Measurements from ENCODE around the gene INCA1.

INCA1 gene

GRCh38 chr17:5011928-5012327 is 14.6 kb upstream of the INCA1 start:
- DNase-seq (ENCODE audit: low read depth in 2 of 2): peak; percentile 27 to 29

GRCh38 chr17:5003214-5003867 is 6.0 kb upstream of the INCA1 start:
- no peak for DNase-seq (ENCODE audit: low read depth in 2 of 2)

DNA sequence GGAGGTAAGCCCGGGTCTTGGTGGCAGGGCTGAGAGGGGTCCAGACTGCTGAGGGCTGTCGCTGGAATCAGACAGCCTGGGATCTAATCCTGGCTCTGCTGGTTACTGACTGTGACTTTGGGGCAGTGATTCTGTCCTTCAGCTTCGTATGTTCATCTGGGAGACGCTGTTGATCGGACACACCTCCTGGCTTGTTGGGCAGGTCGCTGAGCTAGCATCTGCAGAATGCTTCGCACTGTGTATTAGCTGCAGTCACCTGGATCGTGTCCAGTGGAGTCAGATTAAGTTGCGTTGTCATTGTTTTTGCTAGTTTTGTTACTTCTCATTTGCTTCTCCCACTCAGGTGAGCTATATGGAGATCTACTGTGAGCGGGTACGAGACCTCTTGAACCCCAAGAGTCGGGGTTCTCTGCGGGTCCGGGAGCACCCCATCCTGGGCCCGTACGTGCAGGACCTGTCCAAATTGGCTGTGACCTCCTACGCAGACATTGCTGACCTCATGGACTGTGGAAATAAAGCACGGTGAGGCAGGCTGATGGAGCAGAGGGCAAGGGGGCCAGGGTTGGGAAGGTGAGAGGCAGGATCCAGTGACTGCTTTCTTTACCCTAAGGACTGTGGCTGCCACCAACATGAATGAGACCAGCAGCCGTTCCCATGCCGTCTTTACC is 4.9 kb upstream of the INCA1 start:
- no peak for DNase-seq (ENCODE audit: low read depth in 2 of 2)

- no peak for DNase-seq (ENCODE audit: low read depth in 2 of 2)
These were observed 2.9 kb upstream of the INCA1 start for GRCh38 chr17:5000237-5000639.

DNA sequence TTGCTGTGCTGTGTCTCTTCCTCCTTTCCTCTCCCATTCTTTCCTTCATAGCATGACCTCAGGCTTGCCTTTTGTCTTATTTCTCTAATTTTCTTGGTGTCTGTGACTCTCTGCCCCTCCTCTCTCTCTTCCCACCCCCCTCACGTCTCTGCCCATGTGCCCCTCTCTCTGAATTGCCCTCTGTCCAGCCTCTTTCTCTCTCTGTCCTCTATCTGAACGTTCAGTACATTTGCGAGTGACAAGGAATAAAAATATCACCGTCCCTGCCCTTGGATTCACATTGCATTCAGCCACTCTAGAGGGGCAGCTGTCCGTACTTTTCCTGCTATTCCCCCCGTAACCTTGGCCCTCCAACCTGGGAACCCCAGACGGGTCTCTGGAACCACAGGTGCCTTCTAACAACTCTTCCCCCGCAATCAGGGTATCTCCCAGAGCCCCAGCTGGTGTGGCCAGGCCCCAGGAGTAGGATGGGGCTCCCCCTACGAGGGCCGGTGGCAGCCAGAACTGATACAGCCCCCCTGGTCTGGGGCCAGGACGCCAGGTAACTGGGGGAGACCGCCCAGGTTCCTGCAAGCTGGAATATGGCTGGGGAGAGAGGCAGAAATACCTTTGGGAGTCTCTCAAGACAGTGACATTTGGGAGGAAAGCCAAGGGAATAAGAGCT is 2.2 kb upstream of the INCA1 start:
- DNase-seq (ENCODE audit: low read depth in 2 of 2): no peak

DNA sequence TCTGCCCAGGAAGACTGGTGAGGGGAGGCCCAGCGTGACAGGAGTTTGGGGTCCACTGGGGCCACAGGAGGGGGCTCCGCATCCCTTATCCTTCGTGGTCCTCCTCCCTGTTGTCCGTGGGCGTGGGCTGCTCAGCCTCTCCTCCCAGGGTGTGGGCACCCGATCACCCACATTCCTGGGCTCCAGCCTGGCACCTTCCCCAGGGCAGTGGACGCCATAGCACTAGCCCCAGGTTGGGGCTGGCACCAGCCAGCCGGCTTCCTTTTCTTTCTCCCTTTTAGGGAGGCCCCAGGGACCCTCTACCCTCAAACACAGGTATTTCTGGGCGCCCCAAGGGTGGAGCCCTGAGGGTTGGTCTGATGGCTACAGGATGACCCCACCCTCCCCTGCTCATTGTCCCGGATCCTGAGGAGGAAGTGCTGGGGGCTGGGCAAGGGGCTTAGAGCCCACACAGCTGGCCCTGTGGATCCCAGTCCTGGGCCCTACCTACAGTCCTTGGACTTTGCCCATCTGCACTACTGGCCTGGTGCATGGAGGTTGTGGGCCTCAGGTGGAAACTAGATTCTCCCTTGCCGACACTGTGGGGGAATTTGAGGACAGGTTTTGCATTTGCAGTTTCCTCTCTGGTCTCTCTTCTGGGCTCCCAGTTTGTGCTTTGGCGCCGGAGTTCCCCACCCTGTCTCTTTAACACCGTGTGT is 1.6 kb upstream of the INCA1 start:
- no peak for DNase-seq (ENCODE audit: low read depth in 2 of 2)

DNA sequence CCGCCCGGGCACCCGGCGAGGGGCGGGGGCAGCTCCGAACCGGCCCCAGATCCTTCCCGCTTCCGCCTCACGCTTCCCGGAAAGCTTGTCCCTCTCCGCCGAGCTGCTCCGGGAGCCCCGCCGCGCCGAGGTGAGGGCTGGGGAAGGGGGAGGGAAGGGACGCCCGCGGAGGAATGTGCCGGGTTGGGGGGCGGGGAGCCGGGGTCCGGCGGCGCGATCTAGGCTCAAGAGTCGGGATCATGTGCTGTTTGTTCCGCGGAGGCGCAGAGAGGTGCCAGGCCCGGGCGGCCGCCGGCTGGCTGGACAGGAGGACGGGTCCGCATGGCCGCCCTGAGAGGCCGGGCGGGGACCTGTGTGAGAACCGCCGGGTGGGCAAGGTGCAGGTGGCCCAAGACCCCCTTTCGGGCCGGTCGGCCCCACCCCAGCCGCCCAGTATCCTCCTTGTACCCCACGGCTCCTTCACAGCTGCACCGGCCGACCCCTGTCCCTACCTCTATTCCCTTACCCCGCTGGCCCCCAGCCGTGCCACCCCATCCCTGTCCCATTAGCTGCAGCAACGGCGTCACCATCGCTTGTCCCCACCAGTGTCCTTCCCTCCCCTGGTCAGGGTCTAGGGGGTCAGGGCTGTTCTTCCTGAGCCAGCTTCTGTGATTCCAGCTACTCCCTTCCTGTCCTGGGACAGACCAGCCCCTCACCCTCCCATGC is 857 bp upstream of the INCA1 start:
- DNase-seq (ENCODE audit: low read depth in 2 of 2): no peak

- no peak for DNase-seq (ENCODE audit: low read depth in 2 of 2)
These were observed 3.2 kb downstream of the INCA1 start for GRCh38 chr17:4994081-4994595.

DNA sequence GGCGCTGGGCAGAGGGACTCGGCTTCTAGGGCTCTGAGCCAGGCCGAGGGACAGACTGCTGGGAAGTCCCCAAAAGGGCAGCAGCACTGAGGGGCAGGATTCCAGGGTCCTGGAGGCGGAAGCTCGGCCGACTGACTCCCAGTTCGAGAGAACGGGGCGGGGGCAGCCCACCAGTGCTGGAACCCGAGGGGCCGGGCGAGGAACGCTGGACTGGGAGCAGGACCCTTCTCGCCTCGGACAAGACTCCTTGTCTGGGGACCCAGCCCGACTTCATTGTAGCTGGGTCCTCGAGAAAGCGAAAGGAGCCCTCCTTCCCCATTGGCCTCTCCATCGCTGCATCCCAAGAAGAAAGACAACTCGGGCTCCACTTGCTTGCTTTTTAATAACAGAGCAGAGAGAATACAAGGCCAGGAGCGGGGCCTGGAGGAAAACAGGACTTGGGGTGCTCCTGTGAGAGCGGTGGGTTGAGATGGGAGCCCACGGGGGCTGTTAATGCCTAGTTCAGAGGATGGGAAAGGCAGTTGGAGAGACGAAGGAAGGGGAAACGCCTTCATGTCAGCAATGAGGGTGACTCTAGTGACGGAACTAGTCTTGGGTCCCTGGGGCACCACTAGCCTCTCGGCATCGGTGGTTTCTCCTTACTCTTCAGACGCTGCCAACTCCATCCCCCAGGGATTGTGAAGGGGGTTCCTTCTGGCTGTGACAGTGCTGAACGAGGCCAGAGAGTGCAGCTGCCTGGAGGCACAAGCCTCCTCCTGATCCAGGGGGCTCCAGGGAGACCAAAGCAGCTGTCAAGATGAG is 9.4 kb downstream of the INCA1 start:
- DNase-seq (ENCODE audit: low read depth in 2 of 2): no peak

DNA sequence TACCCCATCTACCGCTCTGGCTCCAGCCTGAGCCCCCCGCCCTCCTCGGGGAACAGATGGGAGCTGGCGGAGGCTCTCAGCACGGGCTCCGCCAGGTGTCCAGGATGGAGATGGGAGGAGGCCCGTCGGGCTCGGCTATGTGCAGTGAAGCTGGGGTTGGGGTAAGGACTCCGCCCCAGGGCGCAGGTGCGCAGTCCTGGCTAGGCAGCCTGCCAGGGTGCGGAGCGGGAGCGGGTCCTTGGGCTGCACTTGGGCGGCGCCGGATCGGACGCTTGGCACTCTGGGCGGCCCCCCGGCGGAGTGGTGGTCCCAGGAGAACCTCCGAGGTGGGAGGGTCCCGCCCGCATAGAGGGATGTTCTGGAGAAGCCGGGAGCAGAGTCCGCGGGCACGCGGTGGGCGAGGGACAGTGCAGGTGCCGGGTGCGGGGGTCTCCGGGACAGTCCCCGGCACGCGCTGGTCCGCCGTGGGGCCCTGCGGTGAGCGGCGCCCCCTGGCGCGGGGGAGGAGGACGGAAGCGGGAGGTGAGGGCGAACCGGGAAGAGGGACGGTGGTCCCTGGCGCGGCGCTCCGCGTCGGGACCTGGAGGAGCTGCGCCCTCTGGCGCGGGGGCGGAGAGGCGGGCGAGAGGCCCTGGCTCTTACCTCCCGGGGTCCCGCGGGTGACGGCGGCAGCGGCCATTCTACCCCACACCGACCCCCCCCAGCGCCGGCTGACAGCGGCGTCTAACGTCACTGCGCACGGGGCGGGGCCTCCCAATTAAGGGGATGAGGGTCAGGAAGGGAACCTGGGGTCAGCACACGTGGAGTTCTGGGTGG is 10.2 kb downstream of the INCA1 start, which contains the start of gene CAMTA2:
Gene CAMTA2, minus strand, starts transcription at position 725 of the 816 bp plus-strand sequence. CDS start 1,453 bp downstream, outside the sequence.
- peak; percentile 79 to 83 for DNase-seq (ENCODE audit: low read depth in 2 of 2)

GRCh38 chr17:4986403-4986802 is 10.9 kb downstream of the INCA1 start:
- no peak for DNase-seq (ENCODE audit: low read depth in 2 of 2)

- no peak for DNase-seq (ENCODE audit: low read depth in 2 of 2)
These were observed 15.0 kb downstream of the INCA1 start for GRCh38 chr17:4982305-4982704.

- DNase-seq (ENCODE audit: low read depth in 2 of 2): no peak
These were observed 16.6 kb downstream of the INCA1 start for GRCh38 chr17:4980644-4981216.

DNA sequence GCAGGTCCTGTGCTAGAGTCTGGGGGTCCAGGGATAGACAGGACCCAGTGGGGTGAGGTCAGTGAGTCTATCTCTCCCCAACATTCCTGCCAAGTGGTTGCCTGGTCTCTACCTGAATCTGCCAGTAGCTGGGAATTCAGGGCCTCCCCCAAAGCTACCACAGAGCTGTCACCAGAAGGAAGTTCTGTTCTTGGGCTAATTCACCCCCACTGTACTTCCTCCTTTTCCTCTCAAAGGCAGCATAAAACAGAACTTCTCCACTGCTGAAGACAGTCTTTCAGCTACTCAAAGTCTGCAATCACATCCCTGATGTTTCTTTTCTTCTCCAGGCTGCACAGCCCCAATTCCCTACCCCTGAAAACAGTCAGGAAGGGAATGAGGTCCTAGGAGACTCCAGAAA is 18.6 kb downstream of the INCA1 start:
- no peak for DNase-seq (ENCODE audit: low read depth in 2 of 2)

DNA sequence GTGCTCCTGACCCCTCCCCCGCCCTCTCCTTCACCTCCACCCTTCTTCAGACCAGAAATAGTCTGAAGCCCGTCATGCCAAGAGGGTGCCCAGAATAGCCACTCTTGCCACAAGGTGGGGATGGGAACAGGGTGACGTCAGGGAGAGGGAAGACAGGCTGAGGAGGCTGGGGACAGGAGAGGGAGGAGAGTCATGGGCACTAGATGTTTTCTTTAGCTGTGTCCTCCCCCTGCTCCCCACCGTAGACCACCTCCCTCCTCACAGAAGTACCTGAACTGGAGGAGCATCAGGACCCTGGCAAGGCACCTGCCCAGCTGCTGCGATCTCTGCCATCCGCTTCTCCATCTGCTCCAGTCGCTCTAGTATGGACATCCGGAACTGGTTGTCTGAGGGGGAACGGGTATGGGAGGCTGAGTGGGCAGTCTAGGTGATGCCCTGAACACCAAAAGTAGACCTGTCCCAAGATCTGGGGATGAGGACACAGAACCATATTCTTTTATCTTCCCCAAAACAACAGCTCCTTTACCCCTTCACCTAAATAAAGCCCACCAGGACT is 23.1 kb downstream of the INCA1 start:
- DNase-seq (ENCODE audit: low read depth in 2 of 2): no peak

DNA sequence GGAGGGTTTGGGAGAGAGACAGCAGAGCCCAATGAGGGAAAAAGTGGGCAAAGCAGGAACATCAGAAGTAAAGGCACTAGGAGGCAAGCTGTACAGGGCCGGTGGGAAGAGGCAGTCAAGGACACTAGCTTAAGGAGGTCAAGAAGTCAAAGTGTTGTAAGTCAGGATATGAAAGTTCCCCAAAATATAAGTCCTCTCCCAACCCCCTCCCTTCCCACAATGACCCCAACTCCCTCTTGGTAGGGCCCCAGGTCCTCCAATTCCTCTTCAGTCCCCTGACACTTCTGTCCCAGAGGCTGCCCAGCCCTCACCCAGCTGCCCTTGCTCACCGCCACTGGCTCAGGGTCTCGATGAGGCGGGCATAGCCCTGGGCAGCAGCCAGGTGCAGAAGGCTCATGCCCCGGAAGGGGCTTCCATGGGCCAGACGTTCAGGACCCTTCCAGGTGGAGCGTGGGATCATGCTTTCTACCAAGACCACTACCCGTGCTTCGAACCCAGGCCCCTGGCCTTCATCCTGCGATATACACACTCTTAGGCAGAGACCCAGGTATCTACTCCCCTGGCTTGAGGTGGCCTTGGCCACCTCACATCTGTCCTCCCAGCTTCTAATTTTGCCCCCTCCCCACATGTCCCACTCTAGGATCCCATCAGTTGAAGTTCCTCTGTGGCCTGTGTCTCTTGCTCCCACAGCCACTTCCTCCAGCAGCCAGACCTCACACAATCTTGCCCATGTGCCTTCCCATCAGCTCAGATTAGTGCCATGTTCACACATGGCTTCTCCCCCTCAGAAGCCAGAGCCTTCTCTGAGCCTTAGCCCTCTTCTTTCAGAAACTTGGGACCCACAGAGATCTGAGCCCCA is 23.8 kb downstream of the INCA1 start:
- no peak for DNase-seq (ENCODE audit: low read depth in 2 of 2)

DNA sequence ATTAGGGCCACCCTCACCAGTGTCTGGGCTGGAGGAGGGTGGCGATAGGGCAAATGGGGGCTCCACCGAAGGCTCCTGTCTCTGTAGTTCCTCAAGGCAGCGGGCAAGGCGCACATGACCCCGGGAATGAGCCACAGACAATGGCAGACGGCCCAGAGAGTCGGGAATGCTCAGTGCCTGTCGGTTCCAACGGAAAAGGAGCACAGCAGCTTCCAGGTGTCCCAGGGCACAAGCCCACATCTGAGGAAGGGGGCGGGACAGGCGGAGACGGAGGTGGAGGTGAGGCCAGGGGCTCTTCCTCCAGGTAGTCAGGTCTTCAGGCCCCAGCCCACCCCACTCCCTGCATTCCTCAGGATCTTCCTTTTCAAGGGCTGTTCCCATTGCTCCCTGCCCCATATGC is 24.6 kb downstream of the INCA1 start:
- DNase-seq (ENCODE audit: low read depth in 2 of 2): no peak

- DNase-seq (ENCODE audit: low read depth in 2 of 2): no peak
These were observed 25.0 kb downstream of the INCA1 start for GRCh38 chr17:4972322-4972721.

All from stimulated activated CD8-positive, alpha-beta memory T cell treated with anti-CD3 and anti-CD28 coated beads, Interleukin-15, amount 100 ng/mL, for 48 hours (primary cell).